ENCODE data around the gene RNF4.
"Not testable (repeated sequence)": the region's sequence is repeated elsewhere in the genome, so short reads cannot be mapped to it uniquely, and the experiment has no call there.

RNF4 gene, protein sequence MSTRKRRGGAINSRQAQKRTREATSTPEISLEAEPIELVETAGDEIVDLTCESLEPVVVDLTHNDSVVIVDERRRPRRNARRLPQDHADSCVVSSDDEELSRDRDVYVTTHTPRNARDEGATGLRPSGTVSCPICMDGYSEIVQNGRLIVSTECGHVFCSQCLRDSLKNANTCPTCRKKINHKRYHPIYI

DNA sequence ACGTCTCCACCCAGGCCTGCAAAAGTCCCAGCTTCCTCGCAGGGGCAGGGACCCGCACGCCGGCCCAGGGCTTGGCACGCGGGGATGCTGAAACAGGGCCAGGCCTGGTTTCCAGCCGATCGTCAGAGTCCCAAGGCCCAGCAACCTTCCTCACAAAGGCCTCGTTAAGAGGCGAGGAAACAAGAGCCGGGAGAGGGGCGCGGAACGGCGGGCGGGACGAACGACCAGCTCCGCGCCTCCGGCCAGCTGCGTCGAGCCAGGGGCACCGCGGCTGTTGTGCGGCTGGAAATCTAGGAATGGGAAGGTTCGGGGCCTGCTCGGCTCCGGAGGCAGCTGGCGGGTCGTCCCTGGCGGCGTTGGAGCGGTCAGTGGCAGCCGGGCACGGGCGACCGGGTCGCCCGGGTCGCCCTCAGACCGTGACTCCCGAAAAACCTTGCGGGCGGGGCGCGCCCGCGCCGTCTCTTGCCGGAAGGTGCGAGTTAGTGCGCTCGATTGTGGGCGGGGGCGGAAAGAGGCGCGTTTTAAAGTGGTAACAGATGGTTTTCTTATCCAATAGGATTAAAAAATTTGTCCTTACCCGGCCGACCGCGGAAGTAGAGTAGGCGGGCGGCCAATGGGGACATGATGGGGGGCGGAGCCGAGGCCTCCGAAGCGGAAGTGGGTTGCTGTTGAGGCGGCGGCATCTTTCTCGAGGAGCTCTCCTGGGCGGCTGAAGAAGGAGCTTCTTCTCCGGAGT, at the start of gene RNF4:
Gene RNF4, plus strand, starts transcription at position 651 of the 736 bp plus-strand sequence. CDS start 21,388 bp downstream, outside the sequence.
- peak; percentile 90 for DNase-seq

DNA sequence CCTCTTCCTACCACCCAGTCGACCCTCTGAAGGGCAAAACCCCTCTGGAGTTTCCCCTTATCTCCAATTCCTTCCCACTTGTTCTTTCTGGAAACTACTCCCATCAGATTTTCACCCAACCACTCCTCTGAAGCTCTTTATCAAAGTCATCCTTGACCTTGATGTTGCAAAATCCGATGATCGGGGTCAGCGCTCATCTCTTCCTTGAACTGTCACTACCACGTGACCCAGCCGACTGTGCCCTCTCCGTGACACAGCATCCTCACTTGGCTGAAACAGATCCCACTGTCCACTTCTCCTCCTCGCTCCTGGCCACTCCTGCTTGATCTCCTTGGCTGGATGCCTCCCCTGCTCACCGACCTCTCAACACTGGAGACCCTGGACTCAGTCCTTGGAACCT, 49.1 kb upstream of the RNF4 start:
- no peak for DNase-seq

DNA sequence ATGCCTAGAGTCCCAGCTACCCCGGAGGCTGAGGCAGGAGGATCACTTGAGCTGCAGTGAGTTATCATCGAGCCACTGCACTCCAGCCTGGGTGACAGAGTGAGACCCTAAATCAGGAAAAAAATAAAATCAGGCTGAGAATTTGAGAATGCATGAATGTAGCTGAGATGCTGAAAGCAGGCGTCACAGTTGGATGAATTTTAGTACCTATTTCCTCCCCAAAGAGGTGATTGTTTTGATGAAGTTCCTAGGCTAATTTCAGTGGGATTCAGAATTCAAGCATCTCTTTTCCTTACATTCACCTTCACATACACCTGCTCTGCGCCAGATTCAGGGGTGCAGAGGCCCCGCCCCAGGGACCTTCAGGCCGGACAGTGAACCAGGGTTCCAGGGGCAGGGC, 47.0 kb upstream of the RNF4 start:
- DNase-seq: no peak

DNA sequence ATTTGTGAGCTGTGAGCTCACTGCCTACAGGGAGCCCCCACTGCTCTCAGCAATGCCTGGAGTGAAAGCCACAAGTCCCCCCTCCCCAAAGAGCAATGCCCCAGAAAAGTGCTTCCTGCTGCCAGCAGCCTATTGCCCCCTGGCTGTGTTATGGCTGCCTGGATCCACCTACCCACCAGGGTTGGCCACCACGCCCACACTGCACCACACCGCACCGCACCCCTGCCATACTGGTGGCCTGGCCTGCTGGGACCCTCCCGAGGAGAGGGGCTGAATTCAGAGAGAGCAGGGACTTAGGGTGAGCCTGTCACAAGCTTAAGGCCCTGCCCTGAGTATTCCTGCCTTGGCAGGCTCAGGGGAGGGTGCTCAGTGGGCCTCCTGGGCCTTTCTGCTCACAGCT, 45.8 kb upstream of the RNF4 start:
- DNase-seq: no peak

DNA sequence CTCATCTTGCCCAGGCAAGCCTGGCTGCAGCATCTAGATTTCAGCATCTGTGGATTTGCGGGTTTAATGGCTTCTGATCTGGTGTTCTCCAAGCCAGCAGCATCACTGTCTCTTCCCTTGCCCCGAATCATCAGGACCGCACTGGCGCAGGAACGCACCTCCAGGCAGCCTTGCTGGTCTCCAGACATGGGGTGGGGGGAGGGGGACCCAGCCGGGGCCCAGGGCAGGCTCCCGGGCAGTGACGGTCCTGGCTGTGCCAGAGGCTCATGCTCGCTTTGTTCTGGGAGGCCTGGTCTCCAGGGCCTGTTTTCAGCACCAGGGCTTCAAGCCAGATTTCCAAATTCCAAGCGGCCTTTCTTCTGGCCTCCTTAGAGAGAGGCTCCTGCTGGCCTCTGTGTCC, 45.2 kb upstream of the RNF4 start:
- DNase-seq: no peak

DNA sequence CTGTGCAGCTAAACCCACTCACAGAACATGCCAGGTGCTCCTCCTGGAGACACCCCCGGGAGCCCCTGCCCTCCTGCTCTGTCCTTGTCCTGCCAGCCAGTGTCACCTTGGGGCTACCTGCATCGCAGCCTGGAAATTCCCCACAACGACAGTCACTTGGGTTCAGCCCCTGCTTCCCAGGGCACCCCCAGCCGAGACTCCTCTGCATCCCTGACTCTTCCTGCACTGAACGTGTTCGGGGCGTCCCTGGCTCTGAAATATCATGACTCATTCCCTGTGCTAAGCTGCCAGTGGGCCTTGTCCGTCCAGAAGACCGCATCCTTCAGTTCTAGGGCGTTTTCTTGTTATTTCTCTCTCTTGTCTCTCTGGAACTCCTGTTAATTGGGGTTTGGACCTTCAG, 44.3 kb upstream of the RNF4 start:
- no peak for DNase-seq

DNA sequence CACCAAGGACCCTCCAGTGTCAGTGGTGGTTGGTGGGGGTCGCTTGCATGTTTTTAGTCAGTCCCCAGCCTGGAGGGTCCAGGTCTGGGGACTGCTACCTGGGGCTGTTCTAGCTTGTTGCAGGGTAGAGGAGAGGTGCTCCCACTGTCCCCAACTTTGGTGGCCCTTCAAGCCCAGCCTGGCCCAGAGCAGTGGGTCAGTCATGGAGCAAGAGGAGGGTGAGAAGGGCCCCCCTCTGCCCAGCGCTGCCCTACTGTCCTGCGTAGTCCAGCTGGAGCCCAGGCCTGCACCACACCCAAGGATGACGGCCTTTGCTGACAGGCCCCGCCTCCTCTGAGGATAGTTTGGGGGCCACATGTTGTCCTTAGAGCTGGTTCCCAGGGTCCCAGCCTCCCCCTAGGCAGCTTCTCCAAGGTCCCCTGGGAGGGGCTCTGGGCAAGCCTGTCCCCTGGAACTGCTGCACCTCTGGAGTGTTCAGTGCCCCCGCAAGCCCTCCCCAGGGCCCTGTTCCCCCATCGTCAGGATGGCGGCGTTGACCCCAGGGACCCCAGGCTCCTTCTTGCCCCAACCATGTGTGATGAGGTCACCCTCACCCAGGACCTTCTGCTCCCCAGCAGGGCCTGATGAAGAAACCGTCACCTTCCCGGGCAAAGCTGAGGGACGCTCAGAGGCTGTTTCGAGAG, 43.4 kb upstream of the RNF4 start:
- DNase-seq: no peak

DNA sequence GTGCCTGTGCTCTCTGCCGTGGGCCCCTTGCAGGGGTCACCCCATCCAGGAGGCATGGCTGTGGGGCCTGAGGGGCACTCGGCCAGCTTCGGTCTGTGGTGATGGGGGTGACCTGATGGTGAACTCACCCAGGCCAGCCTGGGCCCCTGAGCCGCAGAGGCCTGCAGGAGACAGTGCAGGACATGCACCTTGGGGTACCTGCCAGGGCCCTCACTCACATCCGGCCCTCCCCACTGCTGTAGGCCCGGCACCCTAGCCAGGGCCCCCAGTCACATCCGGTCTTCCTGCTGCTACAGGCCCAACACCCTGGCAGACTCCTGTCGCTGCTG, 42.9 kb upstream of the RNF4 start:
- no peak for DNase-seq

DNA sequence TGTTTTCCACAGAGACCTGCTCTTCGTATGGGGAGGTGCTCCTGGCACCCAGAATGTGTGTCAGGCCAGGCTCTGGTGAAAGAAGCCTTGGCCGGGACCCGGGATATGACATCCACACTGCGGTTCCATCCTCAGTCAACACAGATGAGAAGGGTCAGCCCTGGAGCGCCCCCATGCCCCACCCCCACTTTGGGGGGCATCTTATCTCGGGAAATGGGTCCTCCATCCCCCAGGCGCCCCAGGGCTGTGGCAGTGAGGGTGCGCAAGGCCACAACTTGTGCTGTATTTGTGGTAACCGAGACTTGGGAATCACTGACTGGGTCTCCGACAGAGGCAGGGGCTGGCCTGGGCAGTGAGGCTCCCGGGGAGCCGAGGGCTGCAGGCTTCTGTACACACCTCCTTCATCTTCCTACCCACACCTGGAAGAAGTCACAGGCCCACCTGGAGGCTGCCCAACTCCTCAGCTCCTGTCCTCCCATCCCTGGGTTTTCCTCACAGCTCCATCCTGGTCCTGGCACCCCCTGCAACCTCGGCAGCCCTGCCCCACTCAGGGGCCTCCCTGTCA, 42.1 kb upstream of the RNF4 start:
- DNase-seq: no peak

DNA sequence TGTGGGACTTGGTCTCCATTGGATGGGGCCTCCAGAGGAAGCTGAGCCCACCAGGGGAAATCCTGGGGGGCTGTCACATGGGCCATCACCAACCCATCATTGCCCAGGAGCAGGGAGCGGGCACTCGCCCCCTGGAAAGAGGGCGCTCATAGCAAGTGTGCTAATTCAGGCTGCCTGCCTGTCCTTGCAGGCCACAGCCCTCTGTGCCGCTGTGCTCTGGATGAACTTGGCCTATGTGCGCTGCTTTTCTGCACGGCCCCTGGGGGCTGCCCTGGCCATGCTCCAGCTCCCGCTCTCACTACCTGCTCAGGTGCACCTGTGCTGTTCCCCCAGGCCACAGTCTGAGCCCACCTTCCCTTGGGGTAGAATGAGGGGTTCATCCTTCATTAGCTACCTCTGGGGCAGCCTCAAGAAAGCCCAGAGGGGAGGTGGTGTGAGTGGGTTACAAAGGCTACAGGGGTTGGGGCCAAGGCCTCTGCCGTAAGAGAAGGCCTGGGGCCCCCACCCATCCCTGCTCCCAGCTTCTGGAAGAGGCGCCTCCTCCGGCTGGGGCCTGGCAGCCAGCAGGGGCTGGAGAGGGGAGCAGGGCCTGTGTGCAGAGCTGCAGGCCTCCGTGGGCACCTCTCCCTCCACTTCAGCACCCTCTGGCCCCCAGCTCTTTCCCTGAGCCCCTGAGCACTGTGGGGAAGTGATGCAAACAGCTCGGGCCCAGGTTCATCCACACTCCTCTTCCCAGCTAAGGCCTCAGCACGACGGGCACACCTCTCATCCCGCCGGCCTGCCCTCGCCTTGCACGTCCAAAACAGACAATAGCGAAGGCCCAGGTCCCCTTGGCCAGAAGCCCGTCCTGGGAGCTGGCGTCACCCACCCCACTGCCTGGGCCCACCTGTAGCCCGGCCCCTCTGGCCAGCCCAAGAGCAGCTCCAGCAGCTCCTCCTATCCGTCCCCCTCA, 41.2 kb upstream of the RNF4 start:
- DNase-seq: no peak

DNA sequence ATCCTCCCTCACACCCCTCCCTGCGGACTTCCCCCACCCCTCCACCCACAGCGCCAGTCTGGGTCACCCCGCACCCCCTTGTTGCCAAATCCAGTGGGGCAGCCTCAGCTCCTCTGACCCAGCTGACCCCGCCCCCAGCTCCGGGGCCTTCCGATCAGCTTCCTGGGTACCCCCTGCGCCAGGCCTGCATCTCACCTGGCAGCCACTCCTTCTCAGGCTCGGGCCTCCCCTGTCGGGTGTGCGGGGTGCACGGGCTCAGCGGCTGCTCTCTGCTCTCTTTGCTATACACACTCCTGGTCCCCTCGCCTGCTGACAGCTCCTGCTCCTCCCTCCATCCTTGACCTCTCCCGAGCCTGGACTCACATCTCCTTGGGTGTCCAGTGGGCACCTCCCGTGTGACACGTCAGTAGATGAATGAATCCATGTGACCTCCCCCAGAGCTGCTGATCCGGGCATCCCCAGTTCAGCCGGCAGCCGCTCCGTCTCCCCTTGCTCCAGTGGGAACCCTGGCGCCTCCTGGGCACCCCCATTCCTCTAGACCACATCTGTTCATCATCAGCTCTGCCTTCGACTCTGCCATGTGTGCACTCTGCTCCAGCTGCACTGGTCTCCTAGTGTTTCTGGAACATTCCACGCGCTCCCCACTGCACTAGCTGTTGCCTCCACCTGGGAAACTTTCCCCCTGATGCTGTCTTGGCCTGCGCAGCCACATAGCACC, 40.3 kb upstream of the RNF4 start:
- no peak for DNase-seq

DNA sequence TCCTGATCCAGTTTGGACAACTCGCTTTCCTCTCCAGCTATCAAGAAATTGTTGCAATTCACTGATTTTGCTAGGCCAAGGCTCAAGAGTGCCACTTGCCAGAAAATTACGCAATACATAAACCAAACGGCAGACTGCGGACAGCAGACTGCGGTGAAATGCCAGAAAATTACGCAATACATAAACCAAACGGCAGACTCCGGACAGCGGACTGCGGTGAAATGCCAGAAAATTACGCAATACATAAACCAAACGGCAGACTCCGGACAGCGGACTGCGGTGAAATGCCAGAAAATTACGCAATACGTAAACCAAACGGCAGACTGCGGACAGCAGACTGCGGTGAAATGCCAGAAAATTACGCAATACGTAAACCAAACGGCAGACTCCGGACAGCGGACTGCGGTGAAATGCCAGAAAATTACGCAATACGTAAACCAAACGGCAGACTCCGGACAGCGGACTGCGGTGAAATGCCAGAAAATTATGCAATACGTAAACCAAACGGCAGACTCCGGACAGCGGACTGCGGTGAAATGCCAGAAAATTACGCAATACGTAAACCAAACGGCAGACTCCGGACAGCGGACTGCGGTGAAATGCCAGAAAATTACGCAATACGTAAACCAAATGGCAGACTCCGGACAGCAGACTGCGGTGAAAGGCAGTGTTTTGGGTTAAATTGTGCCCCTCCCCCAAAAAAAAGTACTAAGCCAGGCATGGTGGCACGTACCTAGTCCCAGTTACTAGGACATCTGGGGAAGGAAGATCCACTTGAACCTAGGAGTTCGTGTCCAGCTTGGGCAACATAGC, 38.8 kb upstream of the RNF4 start:
- not testable (repeated sequence) for DNase-seq

DNA sequence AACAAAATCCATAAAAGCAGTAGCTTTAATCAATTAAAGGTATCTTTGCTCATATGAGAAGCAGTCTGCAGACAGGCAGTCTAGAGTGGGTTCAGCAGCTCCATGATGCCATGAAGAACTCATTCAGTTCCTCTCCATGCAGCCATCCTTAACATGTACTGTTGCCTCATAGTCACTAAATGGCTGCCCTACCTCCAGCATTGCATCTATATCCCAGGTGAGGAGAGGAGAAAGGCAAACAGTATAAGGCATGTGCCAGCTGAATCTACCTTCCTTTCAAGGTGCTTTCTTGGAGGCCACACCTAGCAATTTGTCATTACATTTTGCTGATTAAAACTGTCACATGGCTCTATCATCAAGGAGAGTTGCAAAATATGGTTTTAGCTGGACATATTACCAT, 36.9 kb upstream of the RNF4 start:
- DNase-seq: no peak

DNA sequence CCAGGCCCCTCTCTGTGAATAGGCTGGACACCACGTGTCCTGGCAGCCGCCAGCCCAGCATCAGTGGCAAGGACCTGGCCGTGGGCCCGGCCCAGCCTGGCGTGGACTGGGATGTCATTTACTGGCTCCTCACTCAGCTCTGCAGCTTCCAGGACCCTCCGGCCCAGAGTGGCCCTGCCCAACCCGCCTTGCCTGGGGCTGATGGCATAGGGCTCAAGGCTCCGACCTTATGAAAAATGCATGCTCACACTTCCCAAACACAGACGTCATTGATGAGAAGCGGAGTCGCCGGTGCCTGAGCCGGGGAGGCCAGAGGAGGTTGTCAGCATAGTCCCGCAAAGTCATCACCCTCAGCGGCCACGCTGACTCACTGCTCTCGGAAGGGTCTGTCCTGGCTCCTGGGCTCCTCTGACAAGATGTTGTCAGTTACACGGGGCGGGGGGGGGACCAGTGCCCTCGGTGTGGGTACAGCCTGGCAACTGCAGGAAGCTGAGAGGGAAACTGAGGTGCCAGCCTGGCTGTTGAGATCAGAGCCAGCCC, 35.8 kb upstream of the RNF4 start:
- no peak for DNase-seq

DNA sequence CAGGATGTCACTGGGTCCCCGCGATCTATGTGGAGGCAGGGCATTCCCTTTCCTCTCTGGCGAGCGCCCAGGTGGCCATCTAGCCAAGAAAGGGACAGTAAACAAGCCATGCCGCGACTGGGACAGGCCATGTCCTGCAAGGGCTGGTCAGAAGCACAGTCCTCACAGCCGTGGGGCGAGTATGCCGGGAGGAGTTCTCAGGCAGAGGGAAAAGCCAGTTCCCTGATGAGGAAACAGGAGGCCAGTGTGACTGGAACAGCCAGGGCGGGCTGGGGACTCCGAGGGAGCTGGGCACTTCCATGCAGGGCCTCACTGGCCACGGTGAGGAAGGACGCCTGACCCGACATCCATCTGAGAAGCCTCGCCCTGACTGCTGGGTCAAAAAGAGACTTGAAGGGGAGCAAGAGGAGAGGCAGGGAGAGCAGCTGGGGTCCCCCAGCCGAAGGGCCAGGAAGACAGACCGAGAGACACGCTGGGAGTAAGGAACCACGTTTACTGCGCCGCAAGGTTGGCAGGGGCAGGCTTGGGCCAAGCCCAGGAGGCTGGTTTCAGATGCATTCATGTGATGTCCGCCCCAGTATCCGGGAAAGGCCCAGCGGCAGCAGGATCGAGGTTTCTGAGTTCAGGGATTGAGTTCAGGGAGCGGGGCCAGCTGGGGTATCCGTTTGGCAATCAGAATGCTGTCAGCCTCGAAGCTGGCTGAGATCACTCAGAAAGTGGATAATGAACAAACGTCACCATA, 35.1 kb upstream of the RNF4 start:
- no peak for DNase-seq

DNA sequence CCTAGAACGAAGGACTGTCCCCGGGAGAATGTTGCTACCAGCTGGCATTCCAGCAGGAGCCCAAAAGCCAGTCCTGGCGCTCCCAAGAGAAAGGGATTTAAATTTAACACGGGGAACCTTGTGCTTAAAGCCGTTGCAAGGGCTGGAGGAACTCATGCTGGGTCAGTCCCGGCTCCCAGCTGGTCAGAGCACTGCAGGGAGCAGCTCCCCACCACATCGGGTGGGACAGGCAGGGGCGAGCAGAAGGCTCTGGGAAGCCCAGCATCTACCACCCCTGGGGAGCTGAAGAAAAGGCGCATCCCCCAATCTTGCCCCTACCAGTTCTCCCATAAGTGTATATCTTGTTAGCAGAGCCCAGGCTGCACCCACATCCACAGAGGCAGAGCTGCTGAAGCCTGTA, 34.5 kb upstream of the RNF4 start:
- no peak for DNase-seq

DNA sequence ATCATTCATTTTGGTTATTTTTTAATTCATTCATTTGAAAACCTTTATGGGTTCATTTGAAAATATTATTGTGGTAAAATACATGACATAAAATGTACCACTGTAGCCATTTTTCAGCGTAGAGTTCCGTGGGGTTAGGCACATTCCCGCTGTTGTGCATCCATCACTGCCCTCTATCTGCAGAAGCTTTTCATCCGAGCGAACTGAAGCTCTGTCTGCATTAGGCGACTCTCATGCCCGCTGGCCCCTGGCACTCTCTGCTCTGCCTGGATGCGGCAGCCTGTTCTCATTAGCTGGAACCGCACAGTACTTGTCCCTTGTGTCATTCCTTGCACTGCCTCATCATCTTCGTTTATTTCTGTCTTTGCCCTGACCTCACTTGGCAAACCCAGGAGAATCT, 32.6 kb upstream of the RNF4 start:
- no peak for DNase-seq

DNA sequence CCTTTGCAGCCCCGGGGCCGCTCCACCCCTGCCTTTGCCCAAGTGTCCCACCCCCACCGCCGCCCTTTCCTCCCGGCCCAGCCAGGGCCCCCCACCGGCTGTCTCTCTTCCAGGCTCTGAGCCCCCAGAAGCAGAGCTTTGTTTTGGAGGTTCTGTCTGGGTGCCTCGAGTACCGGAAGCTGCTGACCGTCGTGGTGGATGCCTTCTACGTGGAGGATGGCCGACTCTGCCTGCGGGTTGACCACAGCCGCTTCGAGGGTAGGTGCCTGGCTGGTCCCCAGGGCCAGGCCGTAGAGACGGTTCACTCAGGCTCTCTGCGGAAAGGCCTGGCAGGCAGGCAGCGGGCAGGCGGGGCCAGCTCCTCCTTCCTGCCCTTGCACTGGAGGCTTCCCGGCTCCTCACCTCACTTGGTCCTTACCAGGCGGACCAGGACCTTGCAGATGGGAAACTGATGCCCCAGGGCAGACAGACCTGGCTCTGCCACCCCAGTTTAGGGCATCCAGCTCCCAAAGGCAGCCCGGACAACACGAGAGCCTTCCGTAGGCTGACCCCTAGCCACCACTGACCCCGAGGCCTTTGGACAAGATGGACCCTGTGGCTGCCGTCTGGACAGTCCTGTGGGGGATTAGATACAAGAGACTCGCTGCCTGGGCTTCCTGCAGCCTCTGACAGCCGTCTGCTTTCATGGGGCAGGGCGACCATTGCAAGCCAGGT, 32.0 kb upstream of the RNF4 start:
- DNase-seq: no peak

DNA sequence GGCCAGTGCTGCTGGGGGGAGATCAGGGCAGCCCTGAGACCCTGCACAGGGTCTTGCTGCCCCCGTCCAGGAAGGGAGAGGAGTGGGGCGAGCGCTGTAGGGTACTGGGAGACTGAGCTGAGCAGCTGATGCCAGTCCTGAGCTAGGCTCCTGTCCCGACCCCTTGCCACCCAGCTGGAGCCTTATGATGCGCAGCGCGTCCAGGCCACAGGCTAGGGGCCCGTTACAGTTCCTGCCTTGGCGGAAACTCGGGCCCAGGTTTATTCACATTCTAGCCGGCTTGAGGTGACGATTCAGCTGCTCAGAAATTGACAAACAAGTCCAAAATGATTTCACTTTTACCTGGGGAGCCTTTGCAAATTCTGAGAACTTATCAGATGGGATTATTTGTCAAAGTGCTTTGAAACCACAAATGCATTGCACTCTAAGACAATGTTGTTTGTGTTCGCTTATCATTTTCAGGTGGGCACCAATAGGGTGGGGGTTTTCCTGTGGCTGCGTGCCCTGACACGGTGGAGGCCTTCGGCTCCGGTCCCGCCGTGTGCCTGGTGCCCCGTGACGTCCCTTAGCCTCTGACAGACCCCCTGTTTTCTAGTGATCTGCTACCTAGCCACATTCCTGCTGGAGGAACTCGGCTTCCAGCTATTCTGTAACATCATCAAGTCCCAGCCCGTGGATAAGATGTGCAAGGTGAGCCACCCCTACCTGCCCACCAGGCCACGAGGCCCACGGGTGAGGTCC, 31.3 kb upstream of the RNF4 start:
- DNase-seq: no peak
